ENCODE results near the gene PTPRK. TPM values are rescaled to one million over a fixed set of nuclear protein-coding genes. Genes with fewer than 3 reads are reported as not detected.
A peak's percentile ranks its signal among the peaks of the same experiment; 100 is the strongest.

PTPRK gene
- total and polyA plus RNA-seq, 2 experiments from 2014 or later, result 26.9 to 56.4 TPM

DNA sequence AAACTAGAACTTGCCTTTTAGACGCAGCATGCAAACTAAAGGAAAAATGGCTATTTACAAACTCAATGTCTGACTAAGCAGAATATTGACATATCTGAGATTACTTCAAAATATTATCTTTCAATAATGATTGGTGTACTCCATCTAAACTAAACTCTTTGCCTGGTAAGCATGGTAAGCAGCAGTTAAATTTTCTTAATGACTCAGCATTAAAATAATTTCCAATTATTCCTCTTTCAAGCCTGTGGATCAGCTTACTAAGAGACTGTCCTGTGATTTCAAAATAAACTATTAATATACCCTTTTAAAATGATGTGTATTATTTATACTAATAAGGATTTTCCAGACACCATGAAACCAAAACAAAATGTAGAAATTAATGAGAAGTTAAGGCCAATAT, 392.7 kb downstream of the PTPRK start:
- Histone ChIP-seq H3K4me2 (no peak overlapping the region), H3K27ac (ENCODE audit: low read depth) (no peak overlapping the region), H3K4me3 (no peak overlapping the region), H3K4me1 (ENCODE audit: insufficient read depth) (no peaks in the 10 kb centered on the region), H2AFZ (no peak overlapping the region), H4K20me1 (replicated peaks; ENCODE audit: insufficient read depth) (no peaks in the 10 kb centered on the region), H3K79me2 (replicated peaks; ENCODE audit: insufficient read depth) (no peaks in the 10 kb centered on the region), H3F3A (replicated peaks; ENCODE audit: low read depth) (no peaks in the 10 kb centered on the region), H3K9me2 (ENCODE audit: insufficient read depth) (no peaks in the 10 kb centered on the region), H3K36me3 (ENCODE audit: insufficient read depth) (no peaks in the 10 kb centered on the region), H3K27me3 (ENCODE audit: insufficient read depth) (no peaks in the 10 kb centered on the region)
- Mint-ChIP-seq H3K36me3 (ENCODE audit: low read depth) (no peaks in the 10 kb centered on the region), H3K4me1 (no peaks in the 10 kb centered on the region; the same call in 2 of the 3 replicates), H3K4me3 (no peak overlapping the region), H3K9me3 (no peaks in the 10 kb centered on the region), H3K27ac (peak overlapping the region; percentile 79; the same call in 1 of the 2 replicates), H3K27me3 (ENCODE audit: insufficient read depth, low read depth, poor library complexity) (no peaks in the 10 kb centered on the region)
- ATAC-seq (no peak), DNase-seq (ENCODE audit: low spot score) (no peak)
- TF ChIP-seq POLR2AphosphoS5 (IDR thresholded peaks at IDR 0.05; ENCODE audit: low read depth) (no peak), NANOG (IDR thresholded peaks at IDR 0.05; ENCODE audit: borderline replicate concordance) (no peak), EZH2 (IDR thresholded peaks at IDR 0.05; ENCODE audit: low read depth, unreplicated experiment) (no peak), ZNF331 (CRISPR knock-in tag; IDR thresholded peaks at IDR 0.05; ENCODE audit: low read depth) (no peak), STAT1 (IDR thresholded peaks at IDR 0.05; ENCODE audit: unreplicated experiment) (no peak), ZNF114 (CRISPR knock-in tag; IDR thresholded peaks at IDR 0.05) (no peak), CREB1 (CRISPR knock-in tag; IDR thresholded peaks at IDR 0.05; ENCODE audit: low read depth) (no peak), EZH2phosphoT487 (IDR thresholded peaks at IDR 0.05; ENCODE audit: unreplicated experiment) (no peak), JUNB (IDR thresholded peaks at IDR 0.05; ENCODE audit: unreplicated experiment) (no peak)
- TF ChIP-seq, protein P1, sequence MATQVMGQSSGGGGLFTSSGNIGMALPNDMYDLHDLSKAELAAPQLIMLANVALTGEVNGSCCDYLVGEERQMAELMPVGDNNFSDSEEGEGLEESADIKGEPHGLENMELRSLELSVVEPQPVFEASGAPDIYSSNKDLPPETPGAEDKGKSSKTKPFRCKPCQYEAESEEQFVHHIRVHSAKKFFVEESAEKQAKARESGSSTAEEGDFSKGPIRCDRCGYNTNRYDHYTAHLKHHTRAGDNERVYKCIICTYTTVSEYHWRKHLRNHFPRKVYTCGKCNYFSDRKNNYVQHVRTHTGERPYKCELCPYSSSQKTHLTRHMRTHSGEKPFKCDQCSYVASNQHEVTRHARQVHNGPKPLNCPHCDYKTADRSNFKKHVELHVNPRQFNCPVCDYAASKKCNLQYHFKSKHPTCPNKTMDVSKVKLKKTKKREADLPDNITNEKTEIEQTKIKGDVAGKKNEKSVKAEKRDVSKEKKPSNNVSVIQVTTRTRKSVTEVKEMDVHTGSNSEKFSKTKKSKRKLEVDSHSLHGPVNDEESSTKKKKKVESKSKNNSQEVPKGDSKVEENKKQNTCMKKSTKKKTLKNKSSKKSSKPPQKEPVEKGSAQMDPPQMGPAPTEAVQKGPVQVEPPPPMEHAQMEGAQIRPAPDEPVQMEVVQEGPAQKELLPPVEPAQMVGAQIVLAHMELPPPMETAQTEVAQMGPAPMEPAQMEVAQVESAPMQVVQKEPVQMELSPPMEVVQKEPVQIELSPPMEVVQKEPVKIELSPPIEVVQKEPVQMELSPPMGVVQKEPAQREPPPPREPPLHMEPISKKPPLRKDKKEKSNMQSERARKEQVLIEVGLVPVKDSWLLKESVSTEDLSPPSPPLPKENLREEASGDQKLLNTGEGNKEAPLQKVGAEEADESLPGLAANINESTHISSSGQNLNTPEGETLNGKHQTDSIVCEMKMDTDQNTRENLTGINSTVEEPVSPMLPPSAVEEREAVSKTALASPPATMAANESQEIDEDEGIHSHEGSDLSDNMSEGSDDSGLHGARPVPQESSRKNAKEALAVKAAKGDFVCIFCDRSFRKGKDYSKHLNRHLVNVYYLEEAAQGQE (IDR thresholded peaks at IDR 0.05; ENCODE audit: unreplicated experiment), result no peak
- TF ChIP-seq, protein P2, sequence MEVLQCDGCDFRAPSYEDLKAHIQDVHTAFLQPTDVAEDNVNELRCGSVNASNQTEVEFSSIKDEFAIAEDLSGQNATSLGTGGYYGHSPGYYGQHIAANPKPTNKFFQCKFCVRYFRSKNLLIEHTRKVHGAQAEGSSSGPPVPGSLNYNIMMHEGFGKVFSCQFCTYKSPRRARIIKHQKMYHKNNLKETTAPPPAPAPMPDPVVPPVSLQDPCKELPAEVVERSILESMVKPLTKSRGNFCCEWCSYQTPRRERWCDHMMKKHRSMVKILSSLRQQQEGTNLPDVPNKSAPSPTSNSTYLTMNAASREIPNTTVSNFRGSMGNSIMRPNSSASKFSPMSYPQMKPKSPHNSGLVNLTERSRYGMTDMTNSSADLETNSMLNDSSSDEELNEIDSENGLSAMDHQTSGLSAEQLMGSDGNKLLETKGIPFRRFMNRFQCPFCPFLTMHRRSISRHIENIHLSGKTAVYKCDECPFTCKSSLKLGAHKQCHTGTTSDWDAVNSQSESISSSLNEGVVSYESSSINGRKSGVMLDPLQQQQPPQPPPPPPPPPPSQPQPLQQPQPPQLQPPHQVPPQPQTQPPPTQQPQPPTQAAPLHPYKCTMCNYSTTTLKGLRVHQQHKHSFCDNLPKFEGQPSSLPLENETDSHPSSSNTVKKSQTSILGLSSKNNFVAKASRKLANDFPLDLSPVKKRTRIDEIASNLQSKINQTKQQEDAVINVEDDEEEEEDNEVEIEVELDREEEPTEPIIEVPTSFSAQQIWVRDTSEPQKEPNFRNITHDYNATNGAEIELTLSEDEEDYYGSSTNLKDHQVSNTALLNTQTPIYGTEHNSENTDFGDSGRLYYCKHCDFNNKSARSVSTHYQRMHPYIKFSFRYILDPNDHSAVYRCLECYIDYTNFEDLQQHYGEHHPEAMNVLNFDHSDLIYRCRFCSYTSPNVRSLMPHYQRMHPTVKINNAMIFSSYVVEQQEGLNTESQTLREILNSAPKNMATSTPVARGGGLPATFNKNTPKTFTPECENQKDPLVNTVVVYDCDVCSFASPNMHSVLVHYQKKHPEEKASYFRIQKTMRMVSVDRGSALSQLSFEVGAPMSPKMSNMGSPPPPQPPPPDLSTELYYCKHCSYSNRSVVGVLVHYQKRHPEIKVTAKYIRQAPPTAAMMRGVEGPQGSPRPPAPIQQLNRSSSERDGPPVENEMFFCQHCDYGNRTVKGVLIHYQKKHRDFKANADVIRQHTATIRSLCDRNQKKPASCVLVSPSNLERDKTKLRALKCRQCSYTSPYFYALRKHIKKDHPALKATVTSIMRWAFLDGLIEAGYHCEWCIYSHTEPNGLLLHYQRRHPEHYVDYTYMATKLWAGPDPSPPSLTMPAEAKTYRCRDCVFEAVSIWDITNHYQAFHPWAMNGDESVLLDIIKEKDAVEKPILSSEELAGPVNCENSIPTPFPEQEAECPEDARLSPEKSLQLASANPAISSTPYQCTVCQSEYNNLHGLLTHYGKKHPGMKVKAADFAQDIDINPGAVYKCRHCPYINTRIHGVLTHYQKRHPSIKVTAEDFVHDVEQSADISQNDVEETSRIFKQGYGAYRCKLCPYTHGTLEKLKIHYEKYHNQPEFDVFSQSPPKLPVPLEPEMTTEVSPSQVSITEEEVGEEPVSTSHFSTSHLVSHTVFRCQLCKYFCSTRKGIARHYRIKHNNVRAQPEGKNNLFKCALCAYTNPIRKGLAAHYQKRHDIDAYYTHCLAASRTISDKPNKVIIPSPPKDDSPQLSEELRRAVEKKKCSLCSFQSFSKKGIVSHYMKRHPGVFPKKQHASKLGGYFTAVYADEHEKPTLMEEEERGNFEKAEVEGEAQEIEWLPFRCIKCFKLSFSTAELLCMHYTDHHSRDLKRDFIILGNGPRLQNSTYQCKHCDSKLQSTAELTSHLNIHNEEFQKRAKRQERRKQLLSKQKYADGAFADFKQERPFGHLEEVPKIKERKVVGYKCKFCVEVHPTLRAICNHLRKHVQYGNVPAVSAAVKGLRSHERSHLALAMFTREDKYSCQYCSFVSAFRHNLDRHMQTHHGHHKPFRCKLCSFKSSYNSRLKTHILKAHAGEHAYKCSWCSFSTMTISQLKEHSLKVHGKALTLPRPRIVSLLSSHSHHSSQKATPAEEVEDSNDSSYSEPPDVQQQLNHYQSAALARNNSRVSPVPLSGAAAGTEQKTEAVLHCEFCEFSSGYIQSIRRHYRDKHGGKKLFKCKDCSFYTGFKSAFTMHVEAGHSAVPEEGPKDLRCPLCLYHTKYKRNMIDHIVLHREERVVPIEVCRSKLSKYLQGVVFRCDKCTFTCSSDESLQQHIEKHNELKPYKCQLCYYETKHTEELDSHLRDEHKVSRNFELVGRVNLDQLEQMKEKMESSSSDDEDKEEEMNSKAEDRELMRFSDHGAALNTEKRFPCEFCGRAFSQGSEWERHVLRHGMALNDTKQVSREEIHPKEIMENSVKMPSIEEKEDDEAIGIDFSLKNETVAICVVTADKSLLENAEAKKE (CRISPR knock-in tag; IDR thresholded peaks at IDR 0.05), result no peak
- TF ChIP-seq, protein P3, sequence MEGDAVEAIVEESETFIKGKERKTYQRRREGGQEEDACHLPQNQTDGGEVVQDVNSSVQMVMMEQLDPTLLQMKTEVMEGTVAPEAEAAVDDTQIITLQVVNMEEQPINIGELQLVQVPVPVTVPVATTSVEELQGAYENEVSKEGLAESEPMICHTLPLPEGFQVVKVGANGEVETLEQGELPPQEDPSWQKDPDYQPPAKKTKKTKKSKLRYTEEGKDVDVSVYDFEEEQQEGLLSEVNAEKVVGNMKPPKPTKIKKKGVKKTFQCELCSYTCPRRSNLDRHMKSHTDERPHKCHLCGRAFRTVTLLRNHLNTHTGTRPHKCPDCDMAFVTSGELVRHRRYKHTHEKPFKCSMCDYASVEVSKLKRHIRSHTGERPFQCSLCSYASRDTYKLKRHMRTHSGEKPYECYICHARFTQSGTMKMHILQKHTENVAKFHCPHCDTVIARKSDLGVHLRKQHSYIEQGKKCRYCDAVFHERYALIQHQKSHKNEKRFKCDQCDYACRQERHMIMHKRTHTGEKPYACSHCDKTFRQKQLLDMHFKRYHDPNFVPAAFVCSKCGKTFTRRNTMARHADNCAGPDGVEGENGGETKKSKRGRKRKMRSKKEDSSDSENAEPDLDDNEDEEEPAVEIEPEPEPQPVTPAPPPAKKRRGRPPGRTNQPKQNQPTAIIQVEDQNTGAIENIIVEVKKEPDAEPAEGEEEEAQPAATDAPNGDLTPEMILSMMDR (conservative IDR thresholded peaks at IDR 0.05; ENCODE audit: low read depth in 2 of 2), result no peak
- TF ChIP-seq, protein P4, sequence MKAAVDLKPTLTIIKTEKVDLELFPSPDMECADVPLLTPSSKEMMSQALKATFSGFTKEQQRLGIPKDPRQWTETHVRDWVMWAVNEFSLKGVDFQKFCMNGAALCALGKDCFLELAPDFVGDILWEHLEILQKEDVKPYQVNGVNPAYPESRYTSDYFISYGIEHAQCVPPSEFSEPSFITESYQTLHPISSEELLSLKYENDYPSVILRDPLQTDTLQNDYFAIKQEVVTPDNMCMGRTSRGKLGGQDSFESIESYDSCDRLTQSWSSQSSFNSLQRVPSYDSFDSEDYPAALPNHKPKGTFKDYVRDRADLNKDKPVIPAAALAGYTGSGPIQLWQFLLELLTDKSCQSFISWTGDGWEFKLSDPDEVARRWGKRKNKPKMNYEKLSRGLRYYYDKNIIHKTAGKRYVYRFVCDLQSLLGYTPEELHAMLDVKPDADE (IDR thresholded peaks at IDR 0.05), result no peak
